HepG2 (cell line): ENCODE measurements around the gene VPS26A. TPM values are rescaled to one million over a fixed set of nuclear protein-coding genes. Genes with fewer than 3 reads are reported as not detected.

Experiments used
- ATAC-seq: fragments of 200-7000 bp; cut with Tn5 transposase; 3 replicates; pipeline ENCODE4 v1.9.1; 2020; ENCODE audit warnings: mild to moderate bottlenecking, moderate library complexity
- Bru-seq: library from RNA; stranded (reverse); fragments of 400-500 nt; gene quantifications from one replicate; lab custom pipeline; 2021; lab: Mats Ljungman, UMichigan
- BruChase-seq, 2 experiments: library from RNA; stranded (reverse); fragments of 400-500 nt; gene quantifications; one replicate each; lab custom pipeline; 2021; lab: Mats Ljungman, UMichigan
- BruUV-seq: library from RNA; stranded (reverse); fragments of 400-500 nt; replicated peaks from 2 replicates; lab custom pipeline; 2021; lab: Mats Ljungman, UMichigan
- CTCF ChIA-PET: fragments of 300-600 bp; formaldehyde crosslinking; extraction: SDS; loops from one replicate; lab custom pipeline; 2021; ENCODE audit warnings: low total read pairs, inconsistent platforms, low intra/inter-chr PET ratio; lab: Yijun Ruan, JAX
- POLR2A ChIA-PET: fragments of 350-600 bp; sonication (Branson Sonifier 250); formaldehyde crosslinking; loops from one replicate; lab custom pipeline; 2020; ENCODE audit warnings: antibody characterized with exemption, inconsistent platforms; lab: Yijun Ruan, JAX
- DNase-seq: peaks from one replicate; pipeline ENCODE4 v3.0.0-alpha.2; 2015; ENCODE audit warnings: low spot score
- FAIRE-seq: peaks from 3 replicates; lab custom pipeline; 2011; peaks lifted over from hg19 to GRCh38; lab: Jason Lieb, UNC
- H2AFZ ChIP-seq: one replicate; pipeline ENCODE4 v1.6.1; 2011; ENCODE audit warnings: low read length, inconsistent platforms
- H3K27ac ChIP-seq: fragments of 300-600 bp; 3 replicates; pipeline ENCODE4 v1.8.0; 2011; ENCODE audit warnings: mixed run types, mild to moderate bottlenecking, mixed read lengths, low read length, inconsistent platforms; ENCODE audit not compliant: insufficient read depth; ENCODE audit errors: extremely low read length
- H3K27me3 ChIP-seq, 2 experiments: fragments of 200-600 bp in 1 of 2; 2 replicates in 1 of 2; 3 replicates in 1 of 2; pipeline versions ENCODE4 v1.6.0 to v1.8.0; 2011; ENCODE audit warnings: low read length in 2 of 2, mild to moderate bottlenecking in 2 of 2, moderate library complexity in 2 of 2, inconsistent platforms in 1 of 2; ENCODE audit not compliant: insufficient read depth in 2 of 2, control insufficient read depth in 1 of 2
- H3K36me3 ChIP-seq, 2 experiments: fragments of 200-600 bp in 1 of 2; replicated peaks in 1 of 2; 2 replicates in 1 of 2; 3 replicates in 1 of 2; pipeline versions ENCODE4 v1.5.1 to v1.8.0; 2011; ENCODE audit warnings: low read length in 2 of 2, inconsistent platforms in 1 of 2; ENCODE audit not compliant: insufficient read depth in 2 of 2, control insufficient read depth in 1 of 2
- H3K4me1 ChIP-seq: 2 replicates; pipeline ENCODE4 v1.5.1; 2012; ENCODE audit warnings: low read length, inconsistent platforms; ENCODE audit not compliant: insufficient read depth
- H3K4me2 ChIP-seq: 2 replicates; pipeline ENCODE4 v1.6.0; 2011; ENCODE audit warnings: low read depth, low read length, inconsistent platforms
- H3K4me3 ChIP-seq, 3 experiments: fragments of 200-600 bp in 1 of 3; sonication (generic), shearing (Covaris generic) in 1 of 3; replicated peaks in 1 of 3; 2 replicates each; pipeline ENCODE4 v1.5.1; 2011 to 2016; ENCODE audit warnings: low read length in 3 of 3, inconsistent platforms in 2 of 3, low read depth in 2 of 3, mild to moderate bottlenecking in 2 of 3, control low read depth in 1 of 3, mixed read lengths in 1 of 3; ENCODE audit not compliant: insufficient read depth in 1 of 3
- H3K79me2 ChIP-seq: one replicate; pipeline ENCODE4 v1.6.1; 2011; ENCODE audit warnings: low read length, inconsistent platforms; ENCODE audit not compliant: insufficient read depth
- H3K9ac ChIP-seq: 2 replicates; pipeline ENCODE4 v1.6.0; 2011; ENCODE audit warnings: mild to moderate bottlenecking, low read depth, low read length, inconsistent platforms; ENCODE audit not compliant: insufficient read depth
- H3K9me3 ChIP-seq: 2 replicates; pipeline ENCODE4 v1.5.1; 2012; ENCODE audit warnings: mild to moderate bottlenecking, low read length
- H4K20me1 ChIP-seq: 2 replicates; pipeline ENCODE4 v1.6.0; 2011; ENCODE audit warnings: inconsistent platforms, mild to moderate bottlenecking, low read length, moderate library complexity; ENCODE audit not compliant: insufficient read depth
- BRCA1 ChIP-seq: sonication (generic); formaldehyde crosslinking; IDR thresholded peaks from 2 replicates; pipeline ENCODE4 v1.4.0; 2020; ENCODE audit warnings: missing genetic modification reagents
- GFI1 ChIP-seq: sonication (generic); formaldehyde crosslinking; IDR thresholded peaks from 2 replicates; pipeline ENCODE4 v1.5.0; 2020; ENCODE audit warnings: missing genetic modification reagents, mild to moderate bottlenecking, borderline replicate concordance
- KDM4B ChIP-seq: sonication (generic); formaldehyde crosslinking; IDR thresholded peaks from 2 replicates; pipeline ENCODE4 v1.4.0; 2020; ENCODE audit warnings: missing genetic modification reagents
- RFXANK ChIP-seq: IDR thresholded peaks from 2 replicates; pipeline ENCODE4 v1.6.1; 2016
- SMARCC2 ChIP-seq: fragments of 450-650 bp; IDR thresholded peaks from 2 replicates; pipeline ENCODE4 v1.6.1; 2017; ENCODE audit warnings: antibody characterized with exemption, mild to moderate bottlenecking
- ZHX1 ChIP-seq: sonication (generic); formaldehyde crosslinking; IDR thresholded peaks from 2 replicates; pipeline ENCODE4 v1.8.1; 2022; ENCODE audit warnings: low read depth, mild to moderate bottlenecking, missing genetic modification reagents
- ZNF333 ChIP-seq: sonication (generic); formaldehyde crosslinking; IDR thresholded peaks from 2 replicates; pipeline ENCODE4 v1.4.0; 2020; ENCODE audit warnings: mild to moderate bottlenecking, missing genetic modification reagents, borderline replicate concordance
- ZNF564 ChIP-seq: sonication (generic); formaldehyde crosslinking; IDR thresholded peaks from 2 replicates; pipeline ENCODE4 v1.8.1; 2023; ENCODE audit warnings: mild to moderate bottlenecking, missing genetic modification reagents
- ZNF570 ChIP-seq: sonication (generic); formaldehyde crosslinking; IDR thresholded peaks from 2 replicates; pipeline ENCODE4 v1.4.0; 2020; ENCODE audit warnings: mild to moderate bottlenecking, missing genetic modification reagents, borderline replicate concordance
- ZNF629 ChIP-seq: sonication (generic); formaldehyde crosslinking; conservative IDR thresholded peaks from 2 replicates; pipeline ENCODE4 v1.5.0; 2020; ENCODE audit warnings: missing genetic modification reagents
- ZNF674 ChIP-seq: sonication (generic); formaldehyde crosslinking; IDR thresholded peaks from 2 replicates; pipeline ENCODE4 v1.5.0; 2020; ENCODE audit warnings: low read depth, mild to moderate bottlenecking, missing genetic modification reagents
- WGBS: methylation state at CpG from one replicate; pipeline ENCODE4 v1.1.6; 2017; ENCODE audit warnings: low lambda C conversion rate; 5-methylcytosine and 5-hydroxymethylcytosine counted together
- in situ Hi-C: cut with HindIII; loops from 2 replicates; pipeline ENCODE4 v1.10.0; 2017; ENCODE audit warnings: low pct_unique_long_range_greater_than_20kb; ENCODE audit not compliant: extremely low pct_ligation_motif_present
- intact Hi-C: fragments of 100-400 bp; cut with micrococcal nuclease; formaldehyde crosslinking; loops from one replicate; pipeline ENCODE4 v1.10.0; 2022; ENCODE audit not compliant: unreplicated experiment
- long read RNA-seq, 2 experiments: library from RNA in 1 of 2; library from polyadenylated mRNA in 1 of 2; stranded (forward) in 1 of 2; unstranded in 1 of 2; transcript quantifications; one replicate each; pipeline ENCODE4 v2.0.0, GENCODE V29; 2019 to 2022
- polyA minus RNA-seq, 3 experiments: library from RNA; depleted of rRNA, polyadenylated mRNA; stranded (reverse); fragments of >200 nt; gene quantifications; 2 replicates each; pipeline ENCODE4 v1.2.3, GENCODE V29; 2011; ENCODE audit warnings: low replicate concordance in 1 of 3
- polyA plus RNA-seq, 8 experiments: library from polyadenylated mRNA; depleted of rRNA in 3 of 8; stranded (reverse) in 7 of 8; unstranded in 1 of 8; fragments of >200 nt; fragmentation: Illumina TruSeq in 4 of 8; extraction: Trizol in 4 of 8; gene quantifications; 2 replicates each; pipeline versions ENCODE4 v1.2.1 to v1.2.3, GENCODE V29; 2011 to 2016; ENCODE audit warnings: low read depth in 4 of 8, missing spikeins in 1 of 8, mixed read lengths in 1 of 8; ENCODE audit not compliant: insufficient read depth in 1 of 8
- total RNA-seq, 5 experiments: library from RNA; depleted of rRNA; stranded (reverse); fragments of >200 nt; fragmentation: Illumina TruSeq; extraction: Trizol; gene quantifications; 2 replicates each; pipeline ENCODE4 v1.2.3, GENCODE V29; 2016; ENCODE audit warnings: low read depth in 1 of 5
- TF ChIP-seq, protein P1 (sequence below): sonication (generic); formaldehyde crosslinking; IDR thresholded peaks from 2 replicates; pipeline ENCODE4 v1.5.0; 2020; ENCODE audit warnings: mild to moderate bottlenecking, missing genetic modification reagents, moderate library complexity

The VPS26A gene
- total RNA-seq (2016; rRNA removed; fragmentation: Illumina TruSeq; extraction: Trizol): 32.6 and 56.7 TPM in 2 replicates
- 7.0 and 10.6 TPM in 2 replicates for total RNA-seq (2016; cell fraction: cytosol; rRNA removed; fragmentation: Illumina TruSeq; extraction: Trizol; ENCODE audit: low read depth)
- total RNA-seq (2016; cell fraction: insoluble cytoplasmic fraction; rRNA removed; fragmentation: Illumina TruSeq; extraction: Trizol): 32.1 and 59.4 TPM in 2 replicates
- 16.9 and 19.8 TPM in 2 replicates for total RNA-seq (2016; cell fraction: membrane; rRNA removed; fragmentation: Illumina TruSeq; extraction: Trizol)
- total RNA-seq (2016; cell fraction: nucleus; rRNA removed; fragmentation: Illumina TruSeq; extraction: Trizol): 20.7 TPM in 2 replicates
- polyA plus RNA-seq (2011; rRNA removed): 10.3 and 12.9 TPM in 2 replicates
- 4.2 and 7.4 TPM in 2 replicates for polyA plus RNA-seq (2011; cell fraction: cytosol; rRNA removed)
- 1.7 and 3.0 TPM in 2 replicates for polyA plus RNA-seq (2011; cell fraction: nucleus; rRNA removed)
- polyA plus RNA-seq (2012): 22.7 and 30.3 TPM in 2 replicates
- polyA plus RNA-seq (2016; cell fraction: cytosol; fragmentation: Illumina TruSeq; extraction: Trizol; ENCODE audit: low read depth): 5.3 and 6.4 TPM in 2 replicates
- 95.5 and 103 TPM in 2 replicates for polyA plus RNA-seq (2016; cell fraction: insoluble cytoplasmic fraction; fragmentation: Illumina TruSeq; extraction: Trizol; ENCODE audit: low read depth)
- 14.3 and 15.6 TPM in 2 replicates for polyA plus RNA-seq (2016; cell fraction: membrane; fragmentation: Illumina TruSeq; extraction: Trizol; ENCODE audit: low read depth)
- polyA plus RNA-seq (2016; cell fraction: nucleus; fragmentation: Illumina TruSeq; extraction: Trizol; ENCODE audit: insufficient read depth, low read depth): 36.5 and 37.9 TPM in 2 replicates
- polyA minus RNA-seq (2011; rRNA and poly(A)+ RNA removed; ENCODE audit: low replicate concordance): 1.3 and 3.5 TPM in 2 replicates
- polyA minus RNA-seq (2011; cell fraction: cytosol; rRNA and poly(A)+ RNA removed): 10.0 and 10.2 TPM in 2 replicates
- 5.5 and 9.2 TPM in 2 replicates for polyA minus RNA-seq (2011; cell fraction: nucleus; rRNA and poly(A)+ RNA removed)
- Bru-seq, nascent RNA: percentile 82 among the genes with signal in this experiment
- percentile 90 among the genes with signal in this experiment for BruChase-seq, experiment 1, labeled RNA remaining after a 6-hour chase
- BruChase-seq, experiment 2, labeled RNA remaining after a 2-hour chase: percentile 85 among the genes with signal in this experiment
- long read RNA-seq, experiment 1, transcript VPS26A-201 (9 exons, 2,697 nt): major isoform, 67 of 87 reads
- long read RNA-seq, experiment 1, partial matches to known transcripts: 15 of 87 reads
- long read RNA-seq, experiment 1, other reads (novel, unspliced or antisense): 5 of 87 reads
- long read RNA-seq, experiment 2, transcript VPS26A-201 (9 exons, 2,697 nt): major isoform, 13 of 70 reads
- long read RNA-seq, experiment 2, partial matches to known transcripts: 8 of 70 reads
- long read RNA-seq, experiment 2, other reads (novel, unspliced or antisense): 49 of 70 reads

GRCh38 chr10:69123747-69124562, at the start of gene VPS26A:
Gene VPS26A, plus strand, starts transcription at chr10:69124178. Its CDS starts 100 bp downstream, at chr10:69124278.
- CTCF ChIA-PET: no interaction called here
- WGBS: 2% methylated on average over 42 of the region's 82 CpGs
- peak; percentile 87 for ATAC-seq
- Histone ChIP-seq H3K79me2 (peaks cover 41% of the 10 kb centered on the region), H3K36me3 (no peaks in the 10 kb centered on the region), H3K27ac (peak within 1 kb of the TSS; percentile 89), H3K9me3 (no peaks in the 10 kb centered on the region), H2AFZ (peak within 1 kb of the TSS; percentile 64), H3K4me3 (peak within 1 kb of the TSS; percentile 85 to 96 (median 89)), H4K20me1 (no peaks in the 10 kb centered on the region), H3K27me3 (no peaks in the 10 kb centered on the region; a peak in 1 of 5 replicates), H3K4me1 (peaks cover 29% of the 10 kb centered on the region), H3K4me2 (peak within 1 kb of the TSS; percentile 94), H3K9ac (peak within 1 kb of the TSS; percentile 90)
- DNase-seq: peak; percentile 94
- in situ Hi-C loops: no loop called here
- FAIRE-seq: peak; percentile 51
- intact Hi-C loops: loop anchor here (10.0 kb wide), 1 partner anchor 51 kb away; no protein-coding TSS in a partner anchor
- no TSS peak for BruUV-seq
- POLR2A ChIA-PET: no interaction called here
- TF ChIP-seq ZNF570 (CRISPR knock-in tag): no peak
- TF ChIP-seq ZHX1 (CRISPR knock-in tag): no peak
- no peak for TF ChIP-seq SMARCC2
- TF ChIP-seq GFI1 (CRISPR knock-in tag): no peak
- TF ChIP-seq, protein P1, sequence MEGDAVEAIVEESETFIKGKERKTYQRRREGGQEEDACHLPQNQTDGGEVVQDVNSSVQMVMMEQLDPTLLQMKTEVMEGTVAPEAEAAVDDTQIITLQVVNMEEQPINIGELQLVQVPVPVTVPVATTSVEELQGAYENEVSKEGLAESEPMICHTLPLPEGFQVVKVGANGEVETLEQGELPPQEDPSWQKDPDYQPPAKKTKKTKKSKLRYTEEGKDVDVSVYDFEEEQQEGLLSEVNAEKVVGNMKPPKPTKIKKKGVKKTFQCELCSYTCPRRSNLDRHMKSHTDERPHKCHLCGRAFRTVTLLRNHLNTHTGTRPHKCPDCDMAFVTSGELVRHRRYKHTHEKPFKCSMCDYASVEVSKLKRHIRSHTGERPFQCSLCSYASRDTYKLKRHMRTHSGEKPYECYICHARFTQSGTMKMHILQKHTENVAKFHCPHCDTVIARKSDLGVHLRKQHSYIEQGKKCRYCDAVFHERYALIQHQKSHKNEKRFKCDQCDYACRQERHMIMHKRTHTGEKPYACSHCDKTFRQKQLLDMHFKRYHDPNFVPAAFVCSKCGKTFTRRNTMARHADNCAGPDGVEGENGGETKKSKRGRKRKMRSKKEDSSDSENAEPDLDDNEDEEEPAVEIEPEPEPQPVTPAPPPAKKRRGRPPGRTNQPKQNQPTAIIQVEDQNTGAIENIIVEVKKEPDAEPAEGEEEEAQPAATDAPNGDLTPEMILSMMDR (CRISPR knock-in tag): peak; percentile 60
- no peak for TF ChIP-seq RFXANK (CRISPR knock-in tag)
- TF ChIP-seq ZNF629 (CRISPR knock-in tag): no peak
- no peak for TF ChIP-seq BRCA1 (CRISPR knock-in tag)
- TF ChIP-seq ZNF674 (CRISPR knock-in tag): no peak
- TF ChIP-seq ZNF333: 0 out of 2 replicates have a peak, but pooled peaks have one; percentile 12
- TF ChIP-seq ZNF564: no peak
- no peak for TF ChIP-seq KDM4B (CRISPR knock-in tag)
